Measurements from ENCODE around the gene LIPT2. TPM values are rescaled to one million over a fixed set of nuclear protein-coding genes. Genes with fewer than 3 reads are reported as not detected.

The LIPT2 gene
- total and polyA plus RNA-seq, 9 donors: 1.3 to 3.2 (median 2.3) TPM

- Histone ChIP-seq H3K36me3 (ENCODE audit: control insufficient read depth, insufficient read depth, low read length) (no peaks in the 10 kb centered on the region), H3K27me3 (ENCODE audit: control insufficient read depth, insufficient read depth, low read length) (no peaks in the 10 kb centered on the region), H3K27ac (ENCODE audit: low read length) (no peak overlapping the region), H3K9me3 (replicated peaks; ENCODE audit: control insufficient read depth, low read depth, low read length) (no peaks in the 10 kb centered on the region), H3K4me1 (ENCODE audit: control insufficient read depth, insufficient read depth, low read length) (no peaks in the 10 kb centered on the region), H3K4me3 (ENCODE audit: low read length) (no peak overlapping the region)
- 76% methylated on average over 4 of the region's 6 CpGs for WGBS (ENCODE audit: insufficient coverage)
- DNase-seq: no peak
These were observed 36.2 kb downstream of the LIPT2 start for GRCh38 chr11:74457356-74457755.

- Histone ChIP-seq H3K27me3 (ENCODE audit: control insufficient read depth, insufficient read depth, low read length) (peaks cover 2% of the 10 kb centered on the region), H3K36me3 (ENCODE audit: control insufficient read depth, insufficient read depth, low read length) (no peaks in the 10 kb centered on the region), H3K27ac (ENCODE audit: low read length) (no peak overlapping the region), H3K4me1 (ENCODE audit: control insufficient read depth, insufficient read depth, low read length) (no peaks in the 10 kb centered on the region), H3K4me3 (ENCODE audit: low read length) (no peak overlapping the region), H3K9me3 (replicated peaks; ENCODE audit: control insufficient read depth, low read depth, low read length) (no peaks in the 10 kb centered on the region)
- WGBS (ENCODE audit: insufficient coverage): 6% methylated on average over 2 of the region's 10 CpGs
- peak; percentile 56 for DNase-seq
These were observed 40.0 kb downstream of the LIPT2 start for GRCh38 chr11:74453373-74453975.

- Histone ChIP-seq H3K9me3 (replicated peaks; ENCODE audit: control insufficient read depth, low read depth, low read length) (no peaks in the 10 kb centered on the region), H3K27ac (ENCODE audit: low read length) (no peak overlapping the region), H3K4me3 (ENCODE audit: low read length) (no peak overlapping the region), H3K36me3 (ENCODE audit: control insufficient read depth, insufficient read depth, low read length) (no peaks in the 10 kb centered on the region), H3K4me1 (ENCODE audit: control insufficient read depth, insufficient read depth, low read length) (no peaks in the 10 kb centered on the region), H3K27me3 (ENCODE audit: control insufficient read depth, insufficient read depth, low read length) (peaks cover 2% of the 10 kb centered on the region)
- 67% methylated on average over 3 of the region's 3 CpGs for WGBS (ENCODE audit: insufficient coverage)
- no peak for DNase-seq
These were observed 41.2 kb downstream of the LIPT2 start for GRCh38 chr11:74452366-74452765.

GRCh38 chr11:74450318-74450717 is 43.2 kb downstream of the LIPT2 start:
- no peak overlapping the region for H3K27ac ChIP-seq (ENCODE audit: low read length)
- H3K9me3 ChIP-seq (replicated peaks; ENCODE audit: control insufficient read depth, low read depth, low read length): no peaks in the 10 kb centered on the region
- H3K4me1 ChIP-seq (ENCODE audit: control insufficient read depth, insufficient read depth, low read length): peaks cover 5% of the 10 kb centered on the region
- no peak for DNase-seq
- H3K4me3 ChIP-seq (ENCODE audit: low read length): no peak overlapping the region
- 58% methylated on average over 3 of the region's 6 CpGs for WGBS (ENCODE audit: insufficient coverage)
- peaks cover 2% of the 10 kb centered on the region for H3K27me3 ChIP-seq (ENCODE audit: control insufficient read depth, insufficient read depth, low read length)
- no peaks in the 10 kb centered on the region for H3K36me3 ChIP-seq (ENCODE audit: control insufficient read depth, insufficient read depth, low read length)

DNA sequence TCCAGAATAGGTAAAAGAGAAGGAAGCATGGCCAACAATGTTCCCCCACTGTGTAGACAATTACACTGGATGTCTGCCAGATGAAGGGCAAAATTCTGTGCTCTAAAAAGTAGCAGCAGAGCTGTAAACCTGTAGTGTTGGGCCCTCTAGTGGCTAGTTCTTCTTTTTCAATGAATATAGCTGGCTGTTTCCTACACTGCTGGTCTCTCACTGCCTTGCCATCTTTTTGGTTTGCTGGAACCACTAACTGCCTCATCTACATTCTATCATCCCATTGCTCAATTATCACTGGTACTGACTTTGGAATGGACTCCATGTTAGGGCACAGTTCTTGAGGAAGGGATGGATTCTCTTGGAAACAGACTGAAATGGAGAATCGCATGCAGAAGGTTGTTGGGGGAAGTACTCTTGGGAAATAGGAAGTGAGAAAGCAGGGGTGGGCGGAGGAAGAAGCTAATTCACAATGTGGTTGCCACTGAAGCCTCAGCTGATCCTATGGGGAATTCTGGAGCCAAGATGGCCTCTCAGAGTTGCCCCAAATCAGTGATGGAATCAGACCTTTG is 44.1 kb downstream of the LIPT2 start:
- no peak overlapping the region for H3K4me3 ChIP-seq (ENCODE audit: low read length)
- peak; percentile 87 for DNase-seq
- peaks cover 2% of the 10 kb centered on the region for H3K27me3 ChIP-seq (ENCODE audit: control insufficient read depth, insufficient read depth, low read length)
- H3K27ac ChIP-seq (ENCODE audit: low read length): no peak overlapping the region
- no peaks in the 10 kb centered on the region for H3K9me3 ChIP-seq (replicated peaks; ENCODE audit: control insufficient read depth, low read depth, low read length)
- WGBS (ENCODE audit: insufficient coverage): 12% methylated on average over 2 of the region's 2 CpGs
- no peaks in the 10 kb centered on the region for H3K36me3 ChIP-seq (ENCODE audit: control insufficient read depth, insufficient read depth, low read length)
- H3K4me1 ChIP-seq (ENCODE audit: control insufficient read depth, insufficient read depth, low read length): peaks cover 13% of the 10 kb centered on the region

GRCh38 chr11:74447720-74448119 is 45.8 kb downstream of the LIPT2 start:
- H3K9me3 ChIP-seq (replicated peaks; ENCODE audit: control insufficient read depth, low read depth, low read length): no peaks in the 10 kb centered on the region
- no peak overlapping the region for H3K4me3 ChIP-seq (ENCODE audit: low read length)
- no peak for DNase-seq
- no peaks in the 10 kb centered on the region for H3K36me3 ChIP-seq (ENCODE audit: control insufficient read depth, insufficient read depth, low read length)
- H3K27me3 ChIP-seq (ENCODE audit: control insufficient read depth, insufficient read depth, low read length): peaks cover 2% of the 10 kb centered on the region
- H3K27ac ChIP-seq (ENCODE audit: low read length): no peak overlapping the region
- peaks cover 23% of the 10 kb centered on the region for H3K4me1 ChIP-seq (ENCODE audit: control insufficient read depth, insufficient read depth, low read length)

- Histone ChIP-seq H3K27ac (ENCODE audit: low read length) (no peak overlapping the region), H3K4me1 (ENCODE audit: control insufficient read depth, insufficient read depth, low read length) (peaks cover 26% of the 10 kb centered on the region), H3K36me3 (ENCODE audit: control insufficient read depth, insufficient read depth, low read length) (no peaks in the 10 kb centered on the region), H3K4me3 (ENCODE audit: low read length) (no peak overlapping the region), H3K27me3 (ENCODE audit: control insufficient read depth, insufficient read depth, low read length) (peaks cover 2% of the 10 kb centered on the region), H3K9me3 (replicated peaks; ENCODE audit: control insufficient read depth, low read depth, low read length) (no peaks in the 10 kb centered on the region)
- peak; percentile 92 for DNase-seq
- no CpG with 5 or more reads among the region's 1 CpG for WGBS (ENCODE audit: insufficient coverage)
These were observed 47.0 kb downstream of the LIPT2 start for GRCh38 chr11:74446532-74446938.

DNA sequence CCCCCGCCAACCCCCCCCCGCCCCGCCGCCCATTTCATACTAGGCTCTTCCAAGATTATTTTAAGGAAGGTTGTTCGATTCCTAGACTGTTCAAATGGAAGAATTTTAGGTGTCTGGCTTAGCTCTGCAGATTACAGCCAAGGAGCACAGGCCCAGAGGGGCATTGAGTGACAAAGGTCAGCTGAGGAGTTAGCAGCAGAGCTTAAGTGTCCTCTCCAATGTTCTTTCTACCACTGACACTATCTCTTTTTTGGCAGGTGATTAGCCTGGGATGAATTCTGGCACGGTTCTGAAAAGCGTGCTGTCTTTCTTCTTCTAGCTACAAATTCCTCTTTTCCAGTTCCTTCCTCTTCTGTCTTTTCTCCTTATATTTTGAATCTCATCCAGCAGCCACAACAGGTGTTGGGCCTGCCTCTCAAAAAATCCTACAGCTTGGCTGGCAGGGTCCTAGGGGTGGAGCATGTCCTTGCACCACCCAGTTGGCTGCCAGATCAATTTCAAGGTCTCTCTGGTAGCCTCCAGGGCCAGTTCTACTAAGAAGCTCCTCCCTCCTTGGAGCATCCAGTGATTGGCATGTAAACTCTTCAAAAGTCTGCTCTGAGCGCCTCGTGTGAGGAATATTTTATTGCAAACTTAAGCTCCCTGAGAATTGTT is 49.2 kb downstream of the LIPT2 start:
- DNase-seq: peak; percentile 73
- WGBS (ENCODE audit: insufficient coverage): 15% methylated on average over 3 of the region's 9 CpGs
- H3K4me3 ChIP-seq (ENCODE audit: low read length): no peak overlapping the region

DNA sequence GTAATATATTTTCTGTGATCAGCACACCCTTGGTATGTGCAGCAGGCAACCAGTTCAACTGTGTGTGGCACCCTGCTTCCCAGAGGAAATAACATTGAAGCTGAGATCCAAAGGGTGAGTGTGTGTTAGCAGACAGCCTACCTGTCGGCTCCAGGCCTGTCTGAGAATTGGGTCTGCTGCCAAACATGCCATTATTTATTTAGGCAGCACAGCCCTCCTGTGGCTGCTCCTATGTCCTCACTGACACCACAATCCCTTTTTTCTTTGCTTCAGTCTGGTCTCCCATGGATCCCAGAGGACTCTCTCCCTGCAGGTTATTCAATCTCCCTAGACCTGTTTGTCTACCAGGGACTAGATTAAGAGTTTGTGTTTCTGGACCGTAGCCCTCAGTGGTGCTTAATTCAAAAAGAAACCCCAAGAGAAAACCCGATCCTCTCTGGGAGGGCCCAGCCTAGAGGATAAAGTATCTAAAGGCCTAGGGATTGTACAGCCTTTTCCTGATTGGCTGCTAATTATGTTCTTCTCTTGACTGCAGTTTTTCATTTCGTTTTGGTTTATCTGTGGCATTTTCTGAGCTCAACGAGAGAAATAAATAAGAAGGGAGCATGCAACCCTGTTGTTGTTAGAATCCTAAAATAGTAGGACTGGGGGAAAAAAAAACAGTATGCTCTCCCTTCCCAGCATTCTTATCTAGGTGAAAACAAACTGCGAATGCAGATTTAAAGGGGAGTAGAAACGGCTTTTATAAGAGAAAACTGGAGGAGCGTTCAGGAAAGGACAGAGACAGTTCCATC is 50.3 kb downstream of the LIPT2 start:
- no peaks in the 10 kb centered on the region for H3K9me3 ChIP-seq (replicated peaks; ENCODE audit: control insufficient read depth, low read depth, low read length)
- peak; percentile 33 for DNase-seq
- no peaks in the 10 kb centered on the region for H3K36me3 ChIP-seq (ENCODE audit: control insufficient read depth, insufficient read depth, low read length)
- WGBS (ENCODE audit: insufficient coverage): 83% methylated on average over 1 of the region's 8 CpGs
- no peaks in the 10 kb centered on the region for H3K27me3 ChIP-seq (ENCODE audit: control insufficient read depth, insufficient read depth, low read length)
- H3K4me1 ChIP-seq (ENCODE audit: control insufficient read depth, insufficient read depth, low read length): peaks cover 26% of the 10 kb centered on the region
- peak overlapping the region; percentile 39 for H3K27ac ChIP-seq (ENCODE audit: low read length)
- no peak overlapping the region for H3K4me3 ChIP-seq (ENCODE audit: low read length)

More for the DNA sequence above, 49.2 kb downstream of the LIPT2 start:
- H3K4me1 ChIP-seq (ENCODE audit: control insufficient read depth, insufficient read depth, low read length): peaks cover 26% of the 10 kb centered on the region
- no peaks in the 10 kb centered on the region for H3K36me3 ChIP-seq (ENCODE audit: control insufficient read depth, insufficient read depth, low read length)
- no peaks in the 10 kb centered on the region for H3K27me3 ChIP-seq (ENCODE audit: control insufficient read depth, insufficient read depth, low read length)
- H3K9me3 ChIP-seq (replicated peaks; ENCODE audit: control insufficient read depth, low read depth, low read length): no peaks in the 10 kb centered on the region
- H3K27ac ChIP-seq (ENCODE audit: low read length): peak overlapping the region; percentile 78

- no CpG with 5 or more reads among the region's 3 CpGs for WGBS (ENCODE audit: insufficient coverage)
- Histone ChIP-seq H3K27ac (ENCODE audit: low read length) (no peak overlapping the region), H3K4me1 (ENCODE audit: control insufficient read depth, insufficient read depth, low read length) (peaks cover 26% of the 10 kb centered on the region), H3K4me3 (ENCODE audit: low read length) (no peak overlapping the region), H3K36me3 (ENCODE audit: control insufficient read depth, insufficient read depth, low read length) (no peaks in the 10 kb centered on the region), H3K9me3 (replicated peaks; ENCODE audit: control insufficient read depth, low read depth, low read length) (no peaks in the 10 kb centered on the region), H3K27me3 (ENCODE audit: control insufficient read depth, insufficient read depth, low read length) (no peaks in the 10 kb centered on the region)
- DNase-seq: no peak
These were observed 50.9 kb downstream of the LIPT2 start for GRCh38 chr11:74442636-74443035.
